Kidney (tissue), 14 donors: ENCODE results near the gene OR10H2. TPM values are rescaled to one million over a fixed set of nuclear protein-coding genes. Genes with fewer than 3 reads are reported as not detected.

Source experiments
- DNase-seq, 5 donors: peaks; one replicate each; pipeline ENCODE4 v3.0.0-alpha.2; 2013 to 2020
- FAIRE-seq: peaks from 2 replicates; lab custom pipeline; 2012; peaks lifted over from hg19 to GRCh38; lab: Jason Lieb, UNC
- H3K27ac ChIP-seq, 2 donors: one replicate each; pipeline ENCODE4 v1.7.0; 2013; ENCODE audit warnings: low read depth in 2 of 2, low read length in 2 of 2, inconsistent platforms in 1 of 2
- H3K27me3 ChIP-seq: one replicate; pipeline ENCODE4 v1.7.1; 2013; ENCODE audit warnings: low read length, inconsistent platforms; ENCODE audit not compliant: control insufficient read depth, insufficient read depth
- H3K36me3 ChIP-seq, 3 donors: one replicate each; pipeline versions ENCODE4 v1.7.0 to v1.7.1; 2013; ENCODE audit warnings: low read length in 3 of 3, control low read depth in 1 of 3, inconsistent platforms in 1 of 3; ENCODE audit not compliant: insufficient read depth in 3 of 3, control insufficient read depth in 2 of 3
- H3K4me1 ChIP-seq, 3 donors: one replicate each; pipeline versions ENCODE4 v1.7.0 to v1.7.1; 2013; ENCODE audit warnings: low read length in 3 of 3, inconsistent platforms in 1 of 3, low read depth in 1 of 3; ENCODE audit not compliant: control insufficient read depth in 2 of 3, insufficient read depth in 2 of 3
- H3K4me3 ChIP-seq, 3 donors: one replicate each; pipeline versions ENCODE4 v1.7.0 to v1.8.1; 2013; ENCODE audit warnings: low read length in 3 of 3, control low read depth in 1 of 3, inconsistent platforms in 1 of 3
- H3K9ac ChIP-seq, 3 donors: one replicate each; pipeline versions ENCODE4 v1.7.0 to v1.7.1; 2013; ENCODE audit warnings: low read length in 3 of 3, control low read depth in 1 of 3, inconsistent platforms in 1 of 3
- H3K9me3 ChIP-seq, 3 donors: one replicate each; pipeline versions ENCODE4 v1.7.0 to v1.7.1; 2013; ENCODE audit warnings: low read length in 3 of 3, control low read depth in 1 of 3, inconsistent platforms in 1 of 3; ENCODE audit not compliant: control insufficient read depth in 2 of 3, insufficient read depth in 1 of 3
- CTCF ChIP-seq: IDR thresholded peaks from 3 replicates; pipeline ENCODE4 v1.5.1; 2012; ENCODE audit warnings: mild to moderate bottlenecking, moderate library complexity, borderline replicate concordance; ENCODE audit not compliant: insufficient read depth; ENCODE audit errors: extremely low read depth
- intact Hi-C: fragments of 100-400 bp; cut with DNase I; formaldehyde crosslinking; loops from one replicate; pipeline ENCODE4 v1.11.1; 2022
- polyA plus RNA-seq: library from polyadenylated mRNA; stranded (reverse); fragments of 350-450 nt; fragmentation: Illumina TruSeq; extraction: RNeasy Lipid Tissue Mini Kit (QIAGEN cat#74804); gene quantifications from one replicate; pipeline ENCODE4 v1.2.3, GENCODE V29; 2014; ENCODE audit warnings: low read depth, low replicate concordance; ENCODE audit not compliant: insufficient read depth
- total RNA-seq: library from RNA; stranded (reverse); fragmentation: NEBNext Ultra II Directional; extraction: Animal tissue kit (Norgen Biotek cat#: 25700); gene quantifications from one replicate; pipeline ENCODE4 v1.2.1, GENCODE V29; 2021
- donor health status: control.
- donor health status: control.
- donor health status: control.
- donor health status: control.
- donor health status: control.
- donor health status: DM: yes; HTN: yes; CAD: no.
- donor health status: Normal renal cell carcinoma (clear cell type).

The OR10H2 gene
- total and polyA plus RNA-seq, 2 donors from 2014 or later, result not detected

- FAIRE-seq (no peak), DNase-seq (no peak)
- no peaks in the 10 kb centered on the region for H3K27me3 ChIP-seq
- H3K4me1 ChIP-seq, result no peaks in the 10 kb centered on the region
- H3K9me3 ChIP-seq, result no peaks in the 10 kb centered on the region
- intact Hi-C loops, result no loop called here
- H3K27ac ChIP-seq, result no peak overlapping the region
- no peaks in the 10 kb centered on the region for H3K36me3 ChIP-seq
- TF ChIP-seq CTCF, result no peak
- no peak overlapping the region for H3K4me3 ChIP-seq
- no peak overlapping the region for H3K9ac ChIP-seq
Observed at GRCh38 chr19:15730538-15730937, 2.7 kb downstream of the OR10H2 start.

GRCh38 chr19:15732388-15732787 is 4.6 kb downstream of the OR10H2 start:
- intact Hi-C loops, result no loop called here
- H3K9ac ChIP-seq, result no peak overlapping the region
- no peaks in the 10 kb centered on the region for H3K36me3 ChIP-seq
- H3K4me1 ChIP-seq, result no peaks in the 10 kb centered on the region
- TF ChIP-seq CTCF, result no peak
- no peak overlapping the region for H3K27ac ChIP-seq
- no peak overlapping the region for H3K4me3 ChIP-seq
- FAIRE-seq (no peak), DNase-seq (no peak)
- H3K27me3 ChIP-seq, result no peaks in the 10 kb centered on the region
- H3K9me3 ChIP-seq, result no peaks in the 10 kb centered on the region

GRCh38 chr19:15733895-15734294 is 6.1 kb downstream of the OR10H2 start:
- no peaks in the 10 kb centered on the region for H3K9me3 ChIP-seq
- no peak overlapping the region for H3K4me3 ChIP-seq
- intact Hi-C loops, result no loop called here
- H3K27me3 ChIP-seq, result no peaks in the 10 kb centered on the region
- FAIRE-seq (no peak), DNase-seq (no peak)
- H3K4me1 ChIP-seq, result no peaks in the 10 kb centered on the region
- H3K36me3 ChIP-seq, result no peaks in the 10 kb centered on the region
- no peak for TF ChIP-seq CTCF
- no peak overlapping the region for H3K9ac ChIP-seq
- H3K27ac ChIP-seq, result no peak overlapping the region

- no peak for FAIRE-seq
Observed at GRCh38 chr19:15737722-15738121, 9.9 kb downstream of the OR10H2 start, which contains the start of gene OR10H3. Gene OR10H3, plus strand, starts transcription at chr19:15737985. Its CDS starts 3,408 bp downstream, at chr19:15741393.

More at GRCh38 chr19:15737722-15738121, 9.9 kb downstream of the OR10H2 start, which contains the start of gene OR10H3:
- H3K27ac ChIP-seq, result no peak within 1 kb of the TSS
- TF ChIP-seq CTCF, result no peak
- no peak within 1 kb of the TSS for H3K9ac ChIP-seq
- no peak within 1 kb of the TSS for H3K4me3 ChIP-seq
- no peaks in the 10 kb centered on the region for H3K27me3 ChIP-seq
- intact Hi-C loops, result no loop called here
- H3K9me3 ChIP-seq, result peaks cover 0 to 7% (median 3%) of the 10 kb centered on the region in 3 donors
- no peaks in the 10 kb centered on the region for H3K36me3 ChIP-seq
- DNase-seq, result no peak
- H3K4me1 ChIP-seq, result no peaks in the 10 kb centered on the region
